Endothelial cell of umbilical vein (primary cell): ENCODE measurements around the gene VPS35.
"Not testable (repeated sequence)": the region's sequence is repeated elsewhere in the genome, so short reads cannot be mapped to it uniquely, and the experiment has no call there.

ENCODE experiments used
- CTCF ChIP-seq, 2 donors: IDR thresholded peaks; 1 replicate in 1 of 2; 2 replicates in 1 of 2; pipeline ENCODE4 v1.5.1; 2011; ENCODE audit warnings: low read length in 2 of 2, mild to moderate bottlenecking in 2 of 2, moderate library complexity in 2 of 2, control low read depth in 1 of 2, inconsistent platforms in 1 of 2, low read depth in 1 of 2; ENCODE audit not compliant: insufficient read depth in 1 of 2; ENCODE audit errors: extremely low read depth in 1 of 2
- FOS ChIP-seq: IDR thresholded peaks from 2 replicates; pipeline ENCODE4 v1.6.1; 2011; ENCODE audit warnings: mild to moderate bottlenecking, low read length, moderate library complexity, borderline replicate concordance; ENCODE audit not compliant: insufficient read depth
- MAX ChIP-seq: IDR thresholded peaks from 2 replicates; pipeline ENCODE4 v1.6.1; 2011; ENCODE audit not compliant: insufficient read depth, insufficient read length
- MYC ChIP-seq: IDR thresholded peaks from one replicate; pipeline ENCODE4 v1.6.1; 2011; ENCODE audit warnings: mild to moderate bottlenecking, low read depth, low read length
- POLR2A ChIP-seq: IDR thresholded peaks from 2 replicates; pipeline ENCODE4 v1.6.1; 2012; ENCODE audit warnings: low read depth, mild to moderate bottlenecking, control low read depth, low read length

DNA sequence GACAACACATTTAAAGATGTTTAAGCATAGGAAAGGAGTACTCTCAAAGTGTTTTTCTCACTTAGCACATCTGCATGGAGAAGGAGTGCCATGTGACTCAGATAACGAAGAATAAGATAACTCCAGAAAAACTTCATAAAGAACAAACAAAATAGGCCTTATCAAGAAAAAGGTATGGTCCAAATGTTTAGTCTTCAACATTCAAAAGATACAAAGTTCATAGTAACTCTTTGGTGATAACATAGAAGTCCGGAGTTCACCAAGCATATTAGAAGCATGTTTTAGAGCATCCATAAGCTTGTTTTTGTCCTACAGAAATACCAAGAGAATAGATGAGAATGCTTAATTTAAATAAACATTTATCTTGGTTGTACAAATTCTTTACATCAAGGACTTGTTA lies 7.1 kb downstream of the VPS35 start:
- TF ChIP-seq FOS; POLR2A; CTCF (IDR thresholded peaks at IDR 0.05; ENCODE audit: extremely low read depth in 1 of 2, insufficient read depth in 1 of 2, low read depth in 1 of 2, low read length in 2 of 2); MYC; MAX: not testable (repeated sequence)
